Measurements from ENCODE around the gene CIAO2A.

CIAO2A gene

GRCh38 chr15:64023220-64023619 lies 70.4 kb downstream of the CIAO2A start:
- no peak overlapping the region for H3K4me3 ChIP-seq (ENCODE audit: control insufficient read depth, low read depth, low read length)
- TF ChIP-seq CTCF (IDR thresholded peaks at IDR 0.05; ENCODE audit: control insufficient read depth, insufficient read depth, low read depth, low read length, missing control alignments): no peak
- no peak for DNase-seq (ENCODE audit: low read depth)

- DNase-seq (ENCODE audit: low read depth): no peak
- TF ChIP-seq CTCF (IDR thresholded peaks at IDR 0.05; ENCODE audit: control insufficient read depth, insufficient read depth, low read depth, low read length, missing control alignments): no peak
- no peak overlapping the region for H3K4me3 ChIP-seq (ENCODE audit: control insufficient read depth, low read depth, low read length)
Measured at GRCh38 chr15:64022571-64022970, 71.1 kb downstream of the CIAO2A start.
